HL-60 (cell line): Measurements from ENCODE around the gene RELB.

Experiments
- DNase-seq, 2 experiments: peaks; one replicate each; pipeline ENCODE4 v3.0.0-alpha.2; 2010 to 2020; ENCODE audit warnings: low read depth in 1 of 2, low spot score in 1 of 2
- H3K27ac ChIP-seq: fragments of 250-450 bp; sonication (Bioruptor Pico); replicated peaks from 2 replicates; pipeline ENCODE4 v1.5.1; 2020; ENCODE audit warnings: mild to moderate bottlenecking, moderate library complexity
- H3K27me3 ChIP-seq: fragments of 250-450 bp; sonication (Bioruptor Pico); 2 replicates; pipeline ENCODE4 v1.5.1; 2021; ENCODE audit warnings: mild to moderate bottlenecking, moderate library complexity; ENCODE audit not compliant: insufficient read depth, poor library complexity, severe bottlenecking
- H3K4me3 ChIP-seq: replicated peaks from 2 replicates; pipeline ENCODE4 v1.5.1; 2011; ENCODE audit warnings: mild to moderate bottlenecking, control low read depth, low read length; ENCODE audit not compliant: insufficient read depth
- GABPA ChIP-seq: IDR thresholded peaks from 2 replicates; pipeline ENCODE4 v1.6.1; 2012; ENCODE audit warnings: low read depth
- POLR2AphosphoS5 ChIP-seq: IDR thresholded peaks from 2 replicates; pipeline ENCODE4 v1.6.1; 2012; ENCODE audit warnings: low read depth
- REST ChIP-seq: IDR thresholded peaks from 2 replicates; pipeline ENCODE4 v1.6.1; 2012; ENCODE audit warnings: low read depth; ENCODE audit not compliant: insufficient replicate concordance
- SPI1 ChIP-seq: IDR thresholded peaks from 2 replicates; pipeline ENCODE4 v1.6.1; 2012; ENCODE audit warnings: low read depth, mild to moderate bottlenecking, borderline replicate concordance
- TF ChIP-seq, protein P1 (sequence below): IDR thresholded peaks from one replicate; pipeline ENCODE4 v1.5.1; 2011; ENCODE audit warnings: low read length, control low read depth, inconsistent platforms; ENCODE audit not compliant: insufficient read depth

The RELB gene

DNA sequence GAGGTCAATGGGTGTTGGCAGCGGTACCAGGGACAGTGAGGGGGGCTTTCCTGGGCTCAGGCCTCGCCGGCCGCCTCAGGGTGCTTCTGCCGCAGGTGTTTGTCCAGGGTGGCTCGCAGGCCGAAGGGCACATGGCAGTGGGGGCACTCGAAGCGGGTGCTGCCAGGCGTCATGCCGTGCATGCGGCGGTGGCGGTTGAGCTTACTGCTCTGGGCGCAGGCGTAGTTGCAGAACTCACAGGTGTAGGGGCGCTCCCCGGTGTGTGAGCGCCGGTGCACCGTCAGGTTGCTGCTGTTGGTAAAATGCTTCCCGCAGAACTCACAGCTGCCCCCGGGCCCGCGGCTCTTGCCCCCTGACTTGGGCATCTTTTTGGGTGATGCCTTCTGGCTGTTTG is 70.3 kb downstream of the RELB start:
- TF ChIP-seq POLR2AphosphoS5 = no peak
- TF ChIP-seq SPI1 = no peak
- TF ChIP-seq, protein P1, sequence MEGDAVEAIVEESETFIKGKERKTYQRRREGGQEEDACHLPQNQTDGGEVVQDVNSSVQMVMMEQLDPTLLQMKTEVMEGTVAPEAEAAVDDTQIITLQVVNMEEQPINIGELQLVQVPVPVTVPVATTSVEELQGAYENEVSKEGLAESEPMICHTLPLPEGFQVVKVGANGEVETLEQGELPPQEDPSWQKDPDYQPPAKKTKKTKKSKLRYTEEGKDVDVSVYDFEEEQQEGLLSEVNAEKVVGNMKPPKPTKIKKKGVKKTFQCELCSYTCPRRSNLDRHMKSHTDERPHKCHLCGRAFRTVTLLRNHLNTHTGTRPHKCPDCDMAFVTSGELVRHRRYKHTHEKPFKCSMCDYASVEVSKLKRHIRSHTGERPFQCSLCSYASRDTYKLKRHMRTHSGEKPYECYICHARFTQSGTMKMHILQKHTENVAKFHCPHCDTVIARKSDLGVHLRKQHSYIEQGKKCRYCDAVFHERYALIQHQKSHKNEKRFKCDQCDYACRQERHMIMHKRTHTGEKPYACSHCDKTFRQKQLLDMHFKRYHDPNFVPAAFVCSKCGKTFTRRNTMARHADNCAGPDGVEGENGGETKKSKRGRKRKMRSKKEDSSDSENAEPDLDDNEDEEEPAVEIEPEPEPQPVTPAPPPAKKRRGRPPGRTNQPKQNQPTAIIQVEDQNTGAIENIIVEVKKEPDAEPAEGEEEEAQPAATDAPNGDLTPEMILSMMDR = no peak
- TF ChIP-seq REST = no peak
- no peak for TF ChIP-seq GABPA
- DNase-seq = no peak
- H3K27ac ChIP-seq = no peak overlapping the region
- H3K4me3 ChIP-seq = no peak overlapping the region
- H3K27me3 ChIP-seq = no peaks in the 10 kb centered on the region

DNA sequence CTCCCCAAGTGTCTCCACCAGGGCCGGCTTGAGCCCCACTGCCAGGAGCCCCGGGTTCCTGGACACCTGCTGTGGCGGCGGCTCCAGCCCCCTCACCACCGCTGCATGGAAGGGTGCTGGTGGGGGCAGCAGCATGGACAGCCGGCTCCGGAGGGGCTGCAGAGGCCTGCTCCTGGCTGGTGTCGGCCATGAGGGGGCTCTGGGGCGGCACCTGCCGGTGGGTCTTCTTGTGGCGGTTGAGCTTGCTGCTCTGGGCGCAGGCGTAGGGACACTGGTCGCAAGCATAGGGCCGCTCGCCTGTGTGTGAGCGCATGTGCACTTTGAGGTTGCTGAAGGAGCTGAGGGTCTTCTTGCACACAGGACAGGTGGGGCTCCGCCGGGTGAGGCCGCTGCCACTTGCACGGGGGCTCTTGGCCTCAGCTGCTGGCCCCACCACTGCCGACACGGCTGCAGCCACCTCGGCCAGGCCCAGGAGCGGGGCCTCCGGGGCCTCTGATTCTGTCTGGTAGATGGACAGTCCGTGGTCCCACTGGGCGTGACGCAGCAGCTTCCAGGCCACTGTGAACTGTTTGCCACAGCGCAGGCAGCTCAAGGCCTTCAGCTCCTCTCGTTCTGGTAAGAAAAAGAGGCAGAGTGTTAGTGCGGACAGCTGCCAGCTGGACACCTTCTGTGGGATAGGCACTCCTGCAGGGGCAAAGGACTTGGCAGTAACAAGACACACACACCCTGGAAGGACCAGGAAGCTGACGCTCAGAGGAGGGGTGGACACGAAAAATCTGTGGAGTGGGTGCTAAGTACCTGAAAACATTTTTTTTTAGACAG is 70.9 kb downstream of the RELB start:
- TF ChIP-seq GABPA = no peak
- TF ChIP-seq, protein P1 = no peak
- no peak for TF ChIP-seq POLR2AphosphoS5
- TF ChIP-seq REST = no peak
- no peak for TF ChIP-seq SPI1
- Histone ChIP-seq H3K27ac (no peak overlapping the region), H3K27me3 (no peaks in the 10 kb centered on the region), H3K4me3 (no peak overlapping the region)
- no peak for DNase-seq

GRCh38 chr19:45074744-45075300 is 73.6 kb downstream of the RELB start:
- DNase-seq = no peak
- TF ChIP-seq GABPA (no peak), SPI1 (no peak), POLR2AphosphoS5 (no peak), REST (no peak)
- TF ChIP-seq, protein P1 = no peak
- H3K27ac ChIP-seq = peak overlapping the region; percentile 37

More at GRCh38 chr19:45074744-45075300, 73.6 kb downstream of the RELB start:
- Histone ChIP-seq H3K4me3 (peak overlapping the region; percentile 76), H3K27me3 (no peaks in the 10 kb centered on the region)
